DMS 273 (cell line): ENCODE data around the gene CACNG3.
A peak's percentile ranks its signal among the peaks of the same experiment; 100 is the strongest.
"Not testable (repeated sequence)": the region's sequence is repeated elsewhere in the genome, so short reads cannot be mapped to it uniquely, and the experiment has no call there.

ENCODE experiments used
- DNase-seq: peaks from one replicate; lab custom pipeline; 2025; ENCODE audit not compliant: unreplicated experiment; lab: John Stamatoyannopoulos, UW

The CACNG3 gene

DNA sequence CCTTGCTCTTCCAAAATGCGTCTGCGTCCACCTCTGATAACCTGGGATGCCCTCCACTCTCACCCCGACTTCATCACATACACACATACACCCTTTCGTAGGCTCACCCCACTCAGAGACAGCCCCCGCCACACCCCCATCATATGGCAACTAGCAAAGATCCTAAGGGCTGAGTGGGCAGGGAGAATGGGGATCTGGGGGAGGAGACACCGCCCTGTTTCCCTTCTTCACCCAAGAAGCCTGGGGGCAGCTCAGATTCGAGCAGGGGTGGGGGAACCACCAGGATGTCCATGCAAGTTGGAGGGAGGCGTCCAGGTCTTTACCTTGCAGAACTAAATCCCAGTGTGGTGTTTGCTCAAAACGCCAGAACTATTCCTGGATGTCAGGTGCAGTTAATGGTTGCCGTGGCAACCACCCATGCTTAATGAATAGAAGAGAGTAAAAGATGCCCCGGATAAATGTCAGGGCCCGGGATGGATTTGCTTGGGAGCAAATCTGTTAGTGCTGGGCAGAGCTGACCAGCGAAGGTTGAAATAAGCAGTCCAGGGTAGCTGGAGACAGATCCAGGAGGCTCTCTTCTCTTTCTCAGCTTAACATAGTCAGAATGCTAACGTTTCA lies 72.8 kb downstream of the CACNG3 start:
- no peak for DNase-seq

DNA sequence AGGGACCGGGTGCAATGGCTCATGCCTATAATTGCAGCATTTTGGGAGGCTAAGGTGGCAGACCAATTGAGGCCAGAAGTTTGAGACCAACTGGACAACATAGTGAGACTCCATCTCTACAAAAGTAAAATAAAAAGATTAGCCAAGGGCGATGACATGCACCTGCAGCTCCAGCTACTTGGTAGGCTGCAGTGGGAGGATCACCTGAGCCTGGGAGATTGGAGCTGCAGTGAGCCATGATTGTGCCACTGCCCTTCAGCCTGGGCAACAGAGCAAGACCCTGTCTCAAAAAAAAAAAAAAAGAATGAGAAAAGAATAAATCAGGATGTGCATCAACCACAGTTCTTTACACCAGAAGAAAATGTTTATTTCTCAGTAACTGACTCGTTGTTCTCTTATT lies 76.0 kb downstream of the CACNG3 start:
- no peak for DNase-seq

DNA sequence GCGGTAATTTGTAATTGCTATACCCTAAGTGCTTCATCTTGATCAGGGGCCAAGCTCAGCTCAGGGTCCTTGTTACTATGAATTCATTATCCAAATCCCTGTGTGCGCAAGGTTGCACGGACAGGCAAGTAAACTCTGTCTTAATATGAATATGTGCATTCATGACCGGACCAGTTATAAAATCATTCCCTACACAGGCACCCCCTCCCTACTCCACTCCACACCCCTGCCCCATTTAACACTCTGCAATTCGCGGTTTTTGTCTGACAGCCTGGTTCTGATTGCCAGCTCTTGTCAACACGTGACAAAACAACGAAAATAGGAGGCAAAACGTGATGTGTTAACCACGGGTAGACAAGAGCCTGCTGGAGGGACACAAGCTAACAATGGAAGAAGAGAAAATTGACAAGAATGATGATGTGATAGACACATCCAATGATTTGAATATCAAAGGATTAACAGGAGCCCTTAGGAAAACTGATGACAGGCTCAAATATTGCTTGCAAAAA lies 76.5 kb downstream of the CACNG3 start:
- DNase-seq, result no peak

- DNase-seq, result no peak
Observed at GRCh38 chr16:24336491-24336890, 80.4 kb downstream of the CACNG3 start.

- DNase-seq, result no peak
Observed at GRCh38 chr16:24337013-24337412, 80.9 kb downstream of the CACNG3 start.

- DNase-seq, result not testable (repeated sequence)
Observed at GRCh38 chr16:24343829-24344228, 87.7 kb downstream of the CACNG3 start.

DNA sequence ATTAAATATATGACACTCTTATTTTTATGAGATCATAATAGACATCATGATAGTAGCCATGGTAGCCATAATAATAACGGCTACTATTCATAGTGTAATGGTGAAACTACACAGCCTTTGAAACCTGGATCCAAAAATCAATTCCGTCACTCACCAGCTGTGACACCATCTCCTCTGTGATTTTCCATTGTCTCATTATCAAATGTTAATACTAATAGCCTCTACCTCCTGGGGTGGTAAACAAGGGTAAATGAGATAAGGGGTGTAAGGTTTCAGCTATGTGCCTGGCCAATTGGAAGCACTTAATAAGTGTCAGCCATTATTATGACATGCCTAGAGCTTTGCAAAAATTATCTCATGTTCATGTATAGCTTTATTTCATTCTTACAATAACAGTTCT lies 88.6 kb downstream of the CACNG3 start:
- DNase-seq, result no peak

- DNase-seq, result no peak
Observed at GRCh38 chr16:24345704-24346103, 89.6 kb downstream of the CACNG3 start.

DNA sequence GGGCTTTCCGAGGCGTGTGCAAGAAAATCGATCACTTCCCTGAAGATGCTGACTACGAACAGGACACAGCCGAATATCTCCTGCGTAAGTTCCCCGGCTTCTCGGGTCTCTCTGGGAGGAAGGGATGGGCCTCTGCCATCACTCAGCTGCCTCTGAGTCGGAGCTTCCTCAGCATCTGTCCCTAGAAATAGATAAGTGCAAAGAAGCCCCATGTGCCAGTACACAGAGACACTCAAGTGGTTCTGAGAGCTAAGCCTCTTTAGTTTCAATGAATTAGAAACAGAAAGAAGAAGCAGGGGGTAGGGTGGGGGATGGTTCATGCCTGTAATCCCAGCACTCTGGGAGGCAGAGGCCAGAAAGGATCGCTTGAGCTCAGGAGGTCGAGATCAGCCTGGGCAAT lies 90.6 kb downstream of the CACNG3 start:
- DNase-seq, result no peak

GRCh38 chr16:24347556-24347955 lies 91.4 kb downstream of the CACNG3 start:
- DNase-seq, result no peak

- no peak for DNase-seq
Observed at GRCh38 chr16:24348545-24349290, 92.6 kb downstream of the CACNG3 start.

DNA sequence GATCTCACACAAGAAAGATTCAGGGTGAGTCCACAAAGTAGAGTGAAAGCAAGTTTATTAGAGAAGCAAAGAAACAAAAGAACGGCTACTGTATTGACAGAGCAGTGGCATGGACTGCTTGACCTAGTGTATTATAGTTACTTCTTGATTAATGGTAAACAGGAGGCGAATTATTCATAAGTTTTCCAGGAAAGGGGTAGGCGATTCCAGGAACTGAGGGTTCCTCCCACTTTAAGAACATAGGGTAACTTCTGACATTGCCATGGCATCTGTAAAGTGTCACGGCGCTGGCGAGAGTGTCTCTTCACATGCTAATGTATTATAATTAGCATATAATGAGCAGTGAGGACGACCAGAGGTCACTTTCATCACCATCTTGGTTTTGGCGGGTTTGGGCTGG lies 93.2 kb downstream of the CACNG3 start:
- no peak for DNase-seq

DNA sequence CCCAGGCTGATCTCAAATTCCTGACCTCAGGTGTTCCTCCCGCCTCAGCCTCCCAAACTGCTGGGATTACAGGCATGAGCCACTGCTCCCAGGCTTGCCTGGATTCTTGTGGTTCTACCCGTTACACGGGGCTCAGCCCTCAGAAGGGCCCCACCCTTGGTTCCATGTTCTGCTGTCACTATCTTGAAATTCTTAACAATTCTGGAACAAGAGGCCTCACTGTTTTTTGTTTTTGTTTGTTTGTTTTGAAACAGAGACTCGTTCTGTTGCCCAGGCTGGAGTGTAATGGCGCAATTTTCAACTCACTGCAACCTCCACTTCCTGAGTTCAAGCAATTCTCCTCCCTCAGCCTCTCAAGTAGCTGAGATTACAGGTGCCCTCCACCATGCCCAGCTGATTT lies 96.6 kb downstream of the CACNG3 start:
- DNase-seq, result no peak

DNA sequence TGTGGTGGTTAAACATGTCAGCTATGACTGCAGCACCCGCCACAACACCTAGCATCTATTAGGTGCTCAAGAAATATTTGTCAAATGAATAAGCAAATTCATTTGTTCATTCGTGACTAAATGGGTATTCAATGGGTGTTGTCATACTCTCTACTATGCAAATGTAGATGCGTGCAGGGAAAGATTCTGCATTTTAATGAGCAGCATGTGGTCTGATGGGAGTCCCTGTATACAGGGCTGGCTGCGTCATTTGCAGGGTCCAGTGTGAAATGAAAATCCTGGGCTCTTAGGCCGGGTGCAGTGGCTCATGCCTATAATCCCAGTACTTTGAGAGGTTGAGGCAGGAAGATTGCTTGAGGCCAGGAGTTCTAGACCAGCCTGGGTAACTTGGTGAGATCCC lies 97.5 kb downstream of the CACNG3 start:
- DNase-seq, result no peak

DNA sequence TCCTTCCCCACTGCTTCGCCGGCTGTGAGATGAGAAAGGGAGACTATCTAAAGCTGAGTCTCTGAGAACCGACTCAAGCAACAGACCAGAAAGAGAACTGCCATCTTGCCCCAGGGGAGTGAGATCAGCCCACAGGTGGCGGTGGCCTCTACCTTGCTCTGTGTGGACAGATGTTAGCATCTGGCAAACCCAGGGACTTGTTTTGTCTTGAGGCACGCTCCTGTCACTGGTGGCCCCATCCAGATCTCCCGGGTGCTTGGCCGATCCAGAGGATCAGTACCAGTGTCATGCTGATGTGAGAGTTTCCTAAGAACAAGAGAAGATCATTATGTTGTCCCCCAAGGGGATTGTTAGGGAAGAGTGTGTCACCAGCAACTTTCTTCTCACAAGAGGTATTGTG lies 101.4 kb downstream of the CACNG3 start:
- no peak for DNase-seq

- no peak for DNase-seq
Observed at GRCh38 chr16:24358117-24358516, 102.0 kb downstream of the CACNG3 start.

GRCh38 chr16:24359490-24359889 lies 103.4 kb downstream of the CACNG3 start:
- no peak for DNase-seq

DNA sequence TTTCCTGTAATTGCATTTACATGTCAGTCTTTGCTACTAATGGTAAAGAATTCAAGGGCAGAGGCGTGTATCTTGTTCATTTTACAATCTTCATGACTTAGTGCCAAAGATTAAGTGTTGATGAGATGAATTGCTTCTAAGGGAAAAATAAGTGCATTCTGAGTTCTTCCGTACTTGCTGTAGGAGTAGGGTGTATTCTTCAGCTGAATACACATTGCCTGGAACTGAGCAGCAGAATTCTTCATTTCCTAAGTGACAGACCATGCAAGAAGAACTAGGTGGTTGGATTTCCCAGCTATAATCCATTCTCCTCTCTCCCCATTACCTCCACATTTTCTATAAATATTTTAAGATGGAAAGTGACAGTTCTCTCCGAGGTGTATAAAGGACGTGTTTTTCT lies 104.8 kb downstream of the CACNG3 start:
- no peak for DNase-seq

GRCh38 chr16:24364596-24364995 lies 108.5 kb downstream of the CACNG3 start:
- DNase-seq, result no peak

DNA sequence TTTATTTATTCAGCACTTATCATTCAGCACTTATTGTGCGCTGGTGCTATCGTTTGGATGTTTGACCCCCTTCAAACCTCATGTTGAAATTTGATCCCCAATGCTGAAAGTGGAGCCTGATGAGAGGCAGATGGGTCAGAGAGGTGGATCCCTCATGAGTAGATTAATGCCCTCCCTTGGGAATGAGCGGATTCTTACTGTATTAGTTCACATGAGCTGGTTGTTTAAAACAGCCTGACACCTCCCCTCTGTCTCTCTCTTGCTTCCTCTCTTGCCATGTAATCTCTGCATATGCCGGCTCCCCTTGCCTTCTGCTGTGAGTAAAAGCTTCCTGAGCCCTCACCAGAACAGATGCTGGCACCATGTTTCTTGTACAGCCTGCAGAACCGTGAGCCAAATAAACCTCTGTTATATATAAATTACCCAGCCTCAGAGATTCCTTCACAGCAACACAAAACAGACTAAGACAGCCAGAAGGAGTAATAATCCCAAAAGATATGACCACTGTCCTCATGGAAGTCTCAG lies 111.1 kb downstream of the CACNG3 start:
- peak; percentile 3 for DNase-seq

- DNase-seq, result no peak
Observed at GRCh38 chr16:24372824-24373223, 116.7 kb downstream of the CACNG3 start.

GRCh38 chr16:24378999-24379398 lies 122.9 kb downstream of the CACNG3 start:
- no peak for DNase-seq
